Measurements from ENCODE around the gene BTBD16. TPM values are rescaled to one million over a fixed set of nuclear protein-coding genes. Genes with fewer than 3 reads are reported as not detected.
A peak's percentile ranks its signal among the peaks of the same experiment; 100 is the strongest.

The BTBD16 gene
- total and polyA plus RNA-seq, 2 of the 4 experiments (the other 2 are of a cell fraction): not detected

DNA sequence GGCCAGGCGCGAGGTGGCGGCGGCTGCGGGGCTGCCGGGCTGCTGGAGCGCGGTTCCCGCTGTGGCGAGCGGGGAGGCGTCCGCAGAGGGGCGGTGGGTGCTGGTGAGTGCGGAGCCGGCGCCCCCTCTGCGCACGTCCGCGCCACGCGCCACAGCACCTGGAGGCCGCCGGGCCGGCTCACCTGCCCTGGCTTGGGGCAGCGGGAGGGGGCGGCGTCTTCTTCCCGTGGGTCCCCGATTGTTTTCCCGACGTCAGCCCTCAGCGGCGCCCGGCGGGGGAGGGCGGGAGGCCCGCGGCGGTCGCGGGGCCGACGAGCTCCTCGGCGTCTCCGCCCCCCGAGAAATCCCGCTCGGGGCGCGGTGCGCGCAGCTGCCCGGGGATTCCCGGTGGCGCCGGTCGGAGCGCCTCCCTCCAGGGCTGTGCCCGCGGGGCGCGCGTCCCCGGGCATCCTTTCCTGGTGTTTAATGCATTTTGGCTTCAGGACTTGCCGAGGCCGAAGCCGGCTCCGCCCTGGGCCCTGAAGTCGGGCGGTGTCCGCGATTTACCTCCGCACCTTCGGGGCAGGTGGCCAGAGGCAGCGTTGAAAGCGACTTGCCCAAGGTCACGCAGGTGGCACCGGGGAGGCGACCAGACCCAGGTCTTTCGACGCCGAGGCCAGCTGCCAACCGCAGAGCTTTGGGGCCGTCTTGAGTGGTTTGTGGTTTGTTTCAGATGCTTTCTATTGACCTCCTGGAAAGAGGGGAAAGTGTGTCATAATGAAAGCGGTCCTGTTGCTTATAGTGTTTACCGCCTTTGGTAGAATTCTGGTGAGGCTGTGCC is 104.0 kb downstream of the BTBD16 start:
- H3K9me1 ChIP-seq (ENCODE audit: insufficient read depth, low read length): 0 out of 2 replicates have a peak, but pooled peaks cover 3% of the 10 kb centered on the region
- H2AFZ ChIP-seq (replicated peaks; ENCODE audit: low read length, poor library complexity): peak overlapping the region; percentile 94
- ATAC-seq (ENCODE audit: low read depth): peak; percentile 47
- intact Hi-C loops (cut with micrococcal nuclease): loop anchor here (5.0 kb wide), 2 partner anchors 47 to 73 kb away; no protein-coding TSS in a partner anchor
- no peak overlapping the region for H2BK15ac ChIP-seq (ENCODE audit: low read depth, low read length)
- H3K18ac ChIP-seq (ENCODE audit: low read depth, low read length): no peak overlapping the region
- 0% methylated on average over 33 of the region's 89 CpGs; no CpG with 5 or more reads in 1 of the 2 experiments for WGBS, 2 experiments (ENCODE audit: extremely low coverage in 2 of 2, insufficient read length in 1 of 2)
- H3K27ac ChIP-seq (ENCODE audit: insufficient read depth, low read length): peak overlapping the region; percentile 51
- no peaks in the 10 kb centered on the region for H3K9me3 ChIP-seq (ENCODE audit: control insufficient read depth, insufficient read depth, low read length)
- no peaks in the 10 kb centered on the region for H3K4me1 ChIP-seq (ENCODE audit: control insufficient read depth, insufficient read depth, low read length)
- TF ChIP-seq RCOR1 (IDR thresholded peaks at IDR 0.05; ENCODE audit: insufficient replicate concordance, low read length): no peak
- TF ChIP-seq MAZ (IDR thresholded peaks at IDR 0.05; ENCODE audit: borderline replicate concordance, low read depth, low read length): peak; percentile 28; the same call in 1 of the 2 replicates
- TF ChIP-seq, protein P1, sequence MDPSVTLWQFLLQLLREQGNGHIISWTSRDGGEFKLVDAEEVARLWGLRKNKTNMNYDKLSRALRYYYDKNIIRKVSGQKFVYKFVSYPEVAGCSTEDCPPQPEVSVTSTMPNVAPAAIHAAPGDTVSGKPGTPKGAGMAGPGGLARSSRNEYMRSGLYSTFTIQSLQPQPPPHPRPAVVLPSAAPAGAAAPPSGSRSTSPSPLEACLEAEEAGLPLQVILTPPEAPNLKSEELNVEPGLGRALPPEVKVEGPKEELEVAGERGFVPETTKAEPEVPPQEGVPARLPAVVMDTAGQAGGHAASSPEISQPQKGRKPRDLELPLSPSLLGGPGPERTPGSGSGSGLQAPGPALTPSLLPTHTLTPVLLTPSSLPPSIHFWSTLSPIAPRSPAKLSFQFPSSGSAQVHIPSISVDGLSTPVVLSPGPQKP (IDR thresholded peaks at IDR 0.05; ENCODE audit: borderline replicate concordance, low read depth, low read length): no peak
- TF ChIP-seq MAFK (IDR thresholded peaks at IDR 0.05; ENCODE audit: low read depth, low read length): no peak
- no peak for TF ChIP-seq RFX5 (IDR thresholded peaks at IDR 0.05; ENCODE audit: low read depth, low read length)
- TF ChIP-seq CEBPB (IDR thresholded peaks at IDR 0.05; ENCODE audit: low read depth, low read length): no peak
- TF ChIP-seq CHD1 (IDR thresholded peaks at IDR 0.05; ENCODE audit: low read depth, low read length): no peak
- no peak for TF ChIP-seq RAD21 (IDR thresholded peaks at IDR 0.05; ENCODE audit: low read length)
- 0 out of 2 replicates have a peak, but pooled peaks have one; percentile 13 for TF ChIP-seq MXI1 (IDR thresholded peaks at IDR 0.05; ENCODE audit: borderline replicate concordance, low read depth, low read length)
- TF ChIP-seq, protein P2, sequence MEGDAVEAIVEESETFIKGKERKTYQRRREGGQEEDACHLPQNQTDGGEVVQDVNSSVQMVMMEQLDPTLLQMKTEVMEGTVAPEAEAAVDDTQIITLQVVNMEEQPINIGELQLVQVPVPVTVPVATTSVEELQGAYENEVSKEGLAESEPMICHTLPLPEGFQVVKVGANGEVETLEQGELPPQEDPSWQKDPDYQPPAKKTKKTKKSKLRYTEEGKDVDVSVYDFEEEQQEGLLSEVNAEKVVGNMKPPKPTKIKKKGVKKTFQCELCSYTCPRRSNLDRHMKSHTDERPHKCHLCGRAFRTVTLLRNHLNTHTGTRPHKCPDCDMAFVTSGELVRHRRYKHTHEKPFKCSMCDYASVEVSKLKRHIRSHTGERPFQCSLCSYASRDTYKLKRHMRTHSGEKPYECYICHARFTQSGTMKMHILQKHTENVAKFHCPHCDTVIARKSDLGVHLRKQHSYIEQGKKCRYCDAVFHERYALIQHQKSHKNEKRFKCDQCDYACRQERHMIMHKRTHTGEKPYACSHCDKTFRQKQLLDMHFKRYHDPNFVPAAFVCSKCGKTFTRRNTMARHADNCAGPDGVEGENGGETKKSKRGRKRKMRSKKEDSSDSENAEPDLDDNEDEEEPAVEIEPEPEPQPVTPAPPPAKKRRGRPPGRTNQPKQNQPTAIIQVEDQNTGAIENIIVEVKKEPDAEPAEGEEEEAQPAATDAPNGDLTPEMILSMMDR (conservative IDR thresholded peaks at IDR 0.05; ENCODE audit: low read depth, low read length): no peak
- TF ChIP-seq, protein P3, sequence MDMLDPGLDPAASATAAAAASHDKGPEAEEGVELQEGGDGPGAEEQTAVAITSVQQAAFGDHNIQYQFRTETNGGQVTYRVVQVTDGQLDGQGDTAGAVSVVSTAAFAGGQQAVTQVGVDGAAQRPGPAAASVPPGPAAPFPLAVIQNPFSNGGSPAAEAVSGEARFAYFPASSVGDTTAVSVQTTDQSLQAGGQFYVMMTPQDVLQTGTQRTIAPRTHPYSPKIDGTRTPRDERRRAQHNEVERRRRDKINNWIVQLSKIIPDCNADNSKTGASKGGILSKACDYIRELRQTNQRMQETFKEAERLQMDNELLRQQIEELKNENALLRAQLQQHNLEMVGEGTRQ (IDR thresholded peaks at IDR 0.05; ENCODE audit: low read depth, low read length): no peak
- H4K5ac ChIP-seq (ENCODE audit: low read depth, low read length): peak overlapping the region; percentile 70
- H3K56ac ChIP-seq (ENCODE audit: extremely low read depth, insufficient read depth, low read length): no peak overlapping the region
- H2BK20ac ChIP-seq (ENCODE audit: low read depth, low read length): no peak overlapping the region
- no peaks in the 10 kb centered on the region for H4K20me1 ChIP-seq (ENCODE audit: insufficient read depth, low read length)
- POLR2A ChIA-PET (ENCODE audit: unreplicated experiment): no interaction called here
- H4K91ac ChIP-seq (ENCODE audit: insufficient read depth, low read depth, low read length): peak overlapping the region; percentile 13; the same call in 1 of the 2 replicates
- H3K27me3 ChIP-seq (ENCODE audit: control insufficient read depth, insufficient read depth, low read length): no peaks in the 10 kb centered on the region; the same call in 1 of the 2 replicates
- peak overlapping the region; percentile 59 for H2BK120ac ChIP-seq (ENCODE audit: low read depth, low read length)
- H4K8ac ChIP-seq (ENCODE audit: low read depth in 2 of 2, low read length in 2 of 2): peak overlapping the region in 1 of 2 experiments; percentile 49; a peak in 1 of 4 replicates
- H3K14ac ChIP-seq (replicated peaks; ENCODE audit: low read depth, low read length): no peak overlapping the region
- H3K36me3 ChIP-seq (ENCODE audit: control insufficient read depth, insufficient read depth, low read length): no peaks in the 10 kb centered on the region
- dilution Hi-C loops (cut with HindIII; ENCODE audit: low sequenced_read_pairs, unreplicated experiment): no loop called here
- CTCF ChIA-PET: interaction anchor here (0.6 kb wide), 1 partner anchor 94 kb away, joined by 3 read pairs; no protein-coding TSS in a partner anchor
- DNase-seq: peak; percentile 47
- peak overlapping the region; percentile 75 for H3K9ac ChIP-seq (ENCODE audit: low read depth, low read length)
- peak overlapping the region; percentile 10; the same call in 1 of the 2 replicates for H2AK5ac ChIP-seq (ENCODE audit: low read depth, low read length)
- H3K79me1 ChIP-seq (ENCODE audit: low read depth in 1 of 2, low read length in 2 of 2): peaks cover 5 to 17% of the 10 kb centered on the region in 2 experiments; a peak in 3 of 4 replicates
- BruUV-seq (replicated peaks): no TSS peak
- peak overlapping the region; percentile 52; the same call in 1 of the 2 replicates for H3K4ac ChIP-seq (ENCODE audit: low read depth, low read length)
- H3K4me3 ChIP-seq (ENCODE audit: insufficient read depth, low read depth, low read length): peak overlapping the region; percentile 100
- H3K4me2 ChIP-seq (ENCODE audit: low read depth, low read length): peak overlapping the region; percentile 75
- H2AK9ac ChIP-seq (replicated peaks; ENCODE audit: low read depth, low read length, poor library complexity): peak overlapping the region; percentile 66
- in situ Hi-C loops (cut with MboI; ENCODE audit: low sequenced_read_pairs): no loop called here
- peak overlapping the region; percentile 11 for H2BK5ac ChIP-seq (ENCODE audit: low read depth, low read length, poor library complexity, severe bottlenecking)
- peak overlapping the region; percentile 66; the same call in 1 of the 2 replicates for H3K23ac ChIP-seq (ENCODE audit: low read depth, low read length)

Measured in IMR-90 (cell line).